ENCODE results near the gene TYMS.

Gene TYMS

GRCh38 chr18:647304-647703, 10.1 kb upstream of the TYMS start:
- no peak for FAIRE-seq

GRCh38 chr18:649341-649740, 8.1 kb upstream of the TYMS start:
- FAIRE-seq: no peak

GRCh38 chr18:650428-650858, 7.0 kb upstream of the TYMS start:
- no peak for FAIRE-seq

GRCh38 chr18:652131-652530, 5.3 kb upstream of the TYMS start:
- no peak for FAIRE-seq

- FAIRE-seq: no peak
Measured at GRCh38 chr18:653512-653911, 3.9 kb upstream of the TYMS start.

- no peak for FAIRE-seq
Measured at GRCh38 chr18:654601-655000, 2.9 kb upstream of the TYMS start.

- FAIRE-seq: no peak
Measured at GRCh38 chr18:655445-655844, 2.0 kb upstream of the TYMS start.

GRCh38 chr18:658001-658946, 821 bp downstream of the TYMS start:
- FAIRE-seq: no peak

GRCh38 chr18:658947-659533, 1.6 kb downstream of the TYMS start:
- no peak for FAIRE-seq

GRCh38 chr18:659597-659996, 2.1 kb downstream of the TYMS start:
- no peak for FAIRE-seq

- no peak for FAIRE-seq
Measured at GRCh38 chr18:662197-662596, 4.7 kb downstream of the TYMS start.

- FAIRE-seq: no peak
Measured at GRCh38 chr18:666177-666576, 8.7 kb downstream of the TYMS start.

- FAIRE-seq: no peak
Measured at GRCh38 chr18:666628-667027, 9.2 kb downstream of the TYMS start.

- no peak for FAIRE-seq
Measured at GRCh38 chr18:668260-668659, 10.8 kb downstream of the TYMS start.

- FAIRE-seq: no peak
Measured at GRCh38 chr18:669077-669476, 11.6 kb downstream of the TYMS start.

GRCh38 chr18:670522-670921, 13.1 kb downstream of the TYMS start:
- FAIRE-seq: no peak

GRCh38 chr18:671405-671804, 14.0 kb downstream of the TYMS start:
- FAIRE-seq: no peak

GRCh38 chr18:673317-673716, 15.9 kb downstream of the TYMS start:
- FAIRE-seq: no peak

- no peak for FAIRE-seq
Measured at GRCh38 chr18:673769-674168, 16.3 kb downstream of the TYMS start.

- FAIRE-seq: no peak
Measured at GRCh38 chr18:675307-675706, 17.9 kb downstream of the TYMS start.

GRCh38 chr18:676069-676468, 18.6 kb downstream of the TYMS start:
- FAIRE-seq: no peak

- no peak for FAIRE-seq
Measured at GRCh38 chr18:676736-677135, 19.3 kb downstream of the TYMS start.

GRCh38 chr18:677145-677544, 19.7 kb downstream of the TYMS start:
- FAIRE-seq: no peak

- FAIRE-seq: no peak
Measured at GRCh38 chr18:677951-678381, 20.5 kb downstream of the TYMS start.

All from islet of Langerhans (tissue), 1 donor.